Measurements from ENCODE around the gene LMNB1. TPM values are rescaled to one million over a fixed set of nuclear protein-coding genes. Genes with fewer than 3 reads are reported as not detected.

The LMNB1 gene
- total and polyA plus RNA-seq, 2 of the 13 experiments (the other 11 are each of a cell fraction or from before 2014, with no cell fraction given) = 12.5 to 159 TPM

- TF ChIP-seq, protein P1, sequence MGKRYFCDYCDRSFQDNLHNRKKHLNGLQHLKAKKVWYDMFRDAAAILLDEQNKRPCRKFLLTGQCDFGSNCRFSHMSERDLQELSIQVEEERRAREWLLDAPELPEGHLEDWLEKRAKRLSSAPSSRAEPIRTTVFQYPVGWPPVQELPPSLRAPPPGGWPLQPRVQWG (CRISPR knock-in tag; IDR thresholded peaks at IDR 0.05; ENCODE audit: borderline replicate concordance, low read depth) = no peak
These were observed 35.6 kb upstream of the LMNB1 start (continued) for GRCh38 chr5:126741361-126741760.

DNA sequence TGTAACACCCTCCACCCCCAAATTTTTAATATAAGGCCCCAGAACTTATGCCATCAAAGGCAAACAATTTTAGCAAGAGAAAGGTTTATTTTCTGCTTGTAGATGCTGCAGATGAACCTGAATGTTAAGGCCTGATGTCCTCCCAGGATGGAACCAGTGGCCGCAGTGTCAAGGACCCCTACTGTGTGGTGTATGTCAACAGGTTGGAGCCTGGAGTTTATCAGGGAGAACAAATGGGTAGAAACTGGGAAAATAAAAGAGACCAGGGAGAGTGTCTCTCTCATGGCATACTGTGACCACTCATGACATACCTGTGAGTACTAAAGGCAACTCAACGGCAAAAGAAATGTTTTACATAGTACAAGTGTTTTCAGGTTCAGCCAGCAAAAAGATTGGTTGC is 34.5 kb upstream of the LMNB1 start:
- in situ Hi-C loops (cut with HindIII; ENCODE audit: extremely low pct_ligation_motif_present, low pct_unique_long_range_greater_than_20kb) (no loop called here), intact Hi-C loops (cut with micrococcal nuclease; ENCODE audit: unreplicated experiment) (no loop called here)
- Histone ChIP-seq H4K20me1 (ENCODE audit: insufficient read depth, low read length) (no peaks in the 10 kb centered on the region), H3K4me3 (replicated peaks in 1 of 3; ENCODE audit: insufficient read depth in 1 of 3, low read depth in 2 of 3, low read length in 3 of 3) (no peak overlapping the region), H3K9ac (ENCODE audit: insufficient read depth, low read depth, low read length) (no peak overlapping the region), H2AFZ (ENCODE audit: low read length) (no peak overlapping the region), H3K79me2 (ENCODE audit: insufficient read depth, low read length) (no peaks in the 10 kb centered on the region), H3K9me3 (ENCODE audit: low read length) (no peaks in the 10 kb centered on the region), H3K27ac (ENCODE audit: extremely low read length, insufficient read depth, low read length) (no peak overlapping the region), H3K36me3 (replicated peaks in 1 of 2; ENCODE audit: control insufficient read depth in 1 of 2, insufficient read depth in 2 of 2, low read length in 2 of 2) (no peaks in the 10 kb centered on the region), H3K4me2 (ENCODE audit: low read depth, low read length) (no peak overlapping the region), H3K27me3 (ENCODE audit: control insufficient read depth in 1 of 2, insufficient read depth in 2 of 2, low read length in 2 of 2) (no peaks in the 10 kb centered on the region; a peak in 1 of 5 replicates), H3K4me1 (ENCODE audit: insufficient read depth, low read length) (no peaks in the 10 kb centered on the region)
- FAIRE-seq = no peak
- no peak for DNase-seq (ENCODE audit: low spot score)
- POLR2A ChIA-PET = no interaction called here
- CTCF ChIA-PET (ENCODE audit: low intra/inter-chr PET ratio, low total read pairs) = no interaction called here
- no peak for ATAC-seq
- 83% methylated on average over 2 of the region's 2 CpGs for WGBS (ENCODE audit: low lambda C conversion rate)
- BruUV-seq (replicated peaks) = no TSS peak
- no peak for TF ChIP-seq ZHX2 (IDR thresholded peaks at IDR 0.05; ENCODE audit: low read depth)
- TF ChIP-seq ZHX2 (CRISPR knock-in tag; IDR thresholded peaks at IDR 0.05; ENCODE audit: borderline replicate concordance) = no peak
- no peak for TF ChIP-seq NFYB (CRISPR knock-in tag; IDR thresholded peaks at IDR 0.05)
- TF ChIP-seq ZNF567 (CRISPR knock-in tag; IDR thresholded peaks at IDR 0.05; ENCODE audit: borderline replicate concordance) = no peak
- TF ChIP-seq PITX1 (CRISPR knock-in tag; IDR thresholded peaks at IDR 0.05) = no peak
- TF ChIP-seq PCBP1 (IDR thresholded peaks at IDR 0.05; ENCODE audit: borderline replicate concordance, low read depth, low read length) = no peak
- no peak for TF ChIP-seq PRPF4 (IDR thresholded peaks at IDR 0.05; ENCODE audit: low read depth, low read length, poor library complexity, severe bottlenecking)
- no peak for TF ChIP-seq ZNF331 (CRISPR knock-in tag; IDR thresholded peaks at IDR 0.05)
- TF ChIP-seq HOXA5 (CRISPR knock-in tag; IDR thresholded peaks at IDR 0.05) = no peak
- TF ChIP-seq MEIS1 (CRISPR knock-in tag; IDR thresholded peaks at IDR 0.05; ENCODE audit: borderline replicate concordance) = no peak
- TF ChIP-seq RCOR2 (CRISPR knock-in tag; IDR thresholded peaks at IDR 0.05) = no peak
- TF ChIP-seq, protein P2, sequence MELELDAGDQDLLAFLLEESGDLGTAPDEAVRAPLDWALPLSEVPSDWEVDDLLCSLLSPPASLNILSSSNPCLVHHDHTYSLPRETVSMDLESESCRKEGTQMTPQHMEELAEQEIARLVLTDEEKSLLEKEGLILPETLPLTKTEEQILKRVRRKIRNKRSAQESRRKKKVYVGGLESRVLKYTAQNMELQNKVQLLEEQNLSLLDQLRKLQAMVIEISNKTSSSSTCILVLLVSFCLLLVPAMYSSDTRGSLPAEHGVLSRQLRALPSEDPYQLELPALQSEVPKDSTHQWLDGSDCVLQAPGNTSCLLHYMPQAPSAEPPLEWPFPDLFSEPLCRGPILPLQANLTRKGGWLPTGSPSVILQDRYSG (CRISPR knock-in tag; IDR thresholded peaks at IDR 0.05) = no peak
